ENCODE results near the gene CA14.
"Not testable (repeated sequence)": the region's sequence is repeated elsewhere in the genome, so short reads cannot be mapped to it uniquely, and the experiment has no call there.

The CA14 gene

GRCh38 chr1:150227228-150227627 lies 30.3 kb upstream of the CA14 start:
- peaks cover 62% of the 10 kb centered on the region for H3K36me3 ChIP-seq (ENCODE audit: insufficient read depth, low read length)
- peaks cover 71% of the 10 kb centered on the region for H3K79me2 ChIP-seq (ENCODE audit: insufficient read depth, low read length)

GRCh38 chr1:150228246-150228645 lies 29.3 kb upstream of the CA14 start:
- not testable (repeated sequence) for H3F3A ChIP-seq (ENCODE audit: low read depth); H3K27me3 ChIP-seq (ENCODE audit: insufficient read depth, low read length, poor library complexity, severe bottlenecking); H3K9me3 ChIP-seq (ENCODE audit: insufficient read depth, low read depth, low read length); H4K20me1 ChIP-seq (ENCODE audit: insufficient read depth, low read length, poor library complexity, severe bottlenecking); H3K4me1 ChIP-seq (ENCODE audit: insufficient read depth, low read length, poor library complexity, severe bottlenecking); H3K4me2 ChIP-seq (ENCODE audit: low read depth, low read length, poor library complexity, severe bottlenecking); H3K4me3 ChIP-seq (ENCODE audit: low read length, poor library complexity, severe bottlenecking); H3K9me2 ChIP-seq (replicated peaks; ENCODE audit: low read depth, low read length); H2AFZ ChIP-seq (ENCODE audit: low read length); H3K9ac ChIP-seq (ENCODE audit: low read depth, low read length, poor library complexity, severe bottlenecking)
- Histone ChIP-seq H3K36me3 (ENCODE audit: insufficient read depth, low read length) (peaks cover 56% of the 10 kb centered on the region), H3K79me2 (ENCODE audit: insufficient read depth, low read length) (peaks cover 81% of the 10 kb centered on the region)

More at GRCh38 chr1:150227228-150227627, 30.3 kb upstream of the CA14 start:
- TF ChIP-seq EZH2phosphoT487 (IDR thresholded peaks at IDR 0.05; ENCODE audit: borderline replicate concordance): no peak
- TF ChIP-seq, protein P1, sequence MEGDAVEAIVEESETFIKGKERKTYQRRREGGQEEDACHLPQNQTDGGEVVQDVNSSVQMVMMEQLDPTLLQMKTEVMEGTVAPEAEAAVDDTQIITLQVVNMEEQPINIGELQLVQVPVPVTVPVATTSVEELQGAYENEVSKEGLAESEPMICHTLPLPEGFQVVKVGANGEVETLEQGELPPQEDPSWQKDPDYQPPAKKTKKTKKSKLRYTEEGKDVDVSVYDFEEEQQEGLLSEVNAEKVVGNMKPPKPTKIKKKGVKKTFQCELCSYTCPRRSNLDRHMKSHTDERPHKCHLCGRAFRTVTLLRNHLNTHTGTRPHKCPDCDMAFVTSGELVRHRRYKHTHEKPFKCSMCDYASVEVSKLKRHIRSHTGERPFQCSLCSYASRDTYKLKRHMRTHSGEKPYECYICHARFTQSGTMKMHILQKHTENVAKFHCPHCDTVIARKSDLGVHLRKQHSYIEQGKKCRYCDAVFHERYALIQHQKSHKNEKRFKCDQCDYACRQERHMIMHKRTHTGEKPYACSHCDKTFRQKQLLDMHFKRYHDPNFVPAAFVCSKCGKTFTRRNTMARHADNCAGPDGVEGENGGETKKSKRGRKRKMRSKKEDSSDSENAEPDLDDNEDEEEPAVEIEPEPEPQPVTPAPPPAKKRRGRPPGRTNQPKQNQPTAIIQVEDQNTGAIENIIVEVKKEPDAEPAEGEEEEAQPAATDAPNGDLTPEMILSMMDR (conservative IDR thresholded peaks at IDR 0.05; ENCODE audit: low read length): no peak
- Histone ChIP-seq H3K4me2 (ENCODE audit: low read depth, low read length, poor library complexity, severe bottlenecking) (no peak overlapping the region), H3K9me2 (replicated peaks; ENCODE audit: low read depth, low read length) (no peaks in the 10 kb centered on the region), H3F3A (ENCODE audit: low read depth) (no peaks in the 10 kb centered on the region), H4K20me1 (ENCODE audit: insufficient read depth, low read length, poor library complexity, severe bottlenecking) (peaks cover 8% of the 10 kb centered on the region), H3K27me3 (ENCODE audit: insufficient read depth, low read length, poor library complexity, severe bottlenecking) (no peaks in the 10 kb centered on the region), H3K9ac (ENCODE audit: low read depth, low read length, poor library complexity, severe bottlenecking) (no peak overlapping the region), H3K9me3 (ENCODE audit: insufficient read depth, low read depth, low read length) (no peaks in the 10 kb centered on the region), H3K4me1 (ENCODE audit: insufficient read depth, low read length, poor library complexity, severe bottlenecking) (no peaks in the 10 kb centered on the region), H2AFZ (ENCODE audit: low read length) (no peak overlapping the region), H3K4me3 (ENCODE audit: low read length, poor library complexity, severe bottlenecking) (no peak overlapping the region)

- not testable (repeated sequence) for H3K9me3 ChIP-seq (ENCODE audit: insufficient read depth, low read depth, low read length); H3K27me3 ChIP-seq (ENCODE audit: insufficient read depth, low read length, poor library complexity, severe bottlenecking); H3F3A ChIP-seq (ENCODE audit: low read depth); H3K9me2 ChIP-seq (replicated peaks; ENCODE audit: low read depth, low read length); H2AFZ ChIP-seq (ENCODE audit: low read length)
- Histone ChIP-seq H3K9ac (ENCODE audit: low read depth, low read length, poor library complexity, severe bottlenecking) (peak overlapping the region; percentile 100), H3K4me1 (ENCODE audit: insufficient read depth, low read length, poor library complexity, severe bottlenecking) (peaks cover 27% of the 10 kb centered on the region), H3K4me3 (ENCODE audit: low read length, poor library complexity, severe bottlenecking) (peak overlapping the region; percentile 100), H3K4me2 (ENCODE audit: low read depth, low read length, poor library complexity, severe bottlenecking) (peak overlapping the region; percentile 93), H3K36me3 (ENCODE audit: insufficient read depth, low read length) (peaks cover 17% of the 10 kb centered on the region), H3K79me2 (ENCODE audit: insufficient read depth, low read length) (peaks cover 81% of the 10 kb centered on the region), H4K20me1 (ENCODE audit: insufficient read depth, low read length, poor library complexity, severe bottlenecking) (peaks cover 17% of the 10 kb centered on the region)
Measured at GRCh38 chr1:150232921-150233320, 24.7 kb upstream of the CA14 start.

- peaks cover 11% of the 10 kb centered on the region for H3K36me3 ChIP-seq (ENCODE audit: insufficient read depth, low read length)
- TF ChIP-seq EZH2phosphoT487 (IDR thresholded peaks at IDR 0.05; ENCODE audit: borderline replicate concordance): no peak
- TF ChIP-seq, protein P1 (conservative IDR thresholded peaks at IDR 0.05; ENCODE audit: low read length): no peak
- peaks cover 27% of the 10 kb centered on the region for H3K4me1 ChIP-seq (ENCODE audit: insufficient read depth, low read length, poor library complexity, severe bottlenecking)
- H3K4me3 ChIP-seq (ENCODE audit: low read length, poor library complexity, severe bottlenecking): peak overlapping the region; percentile 100
- H3K9ac ChIP-seq (ENCODE audit: low read depth, low read length, poor library complexity, severe bottlenecking): peak overlapping the region; percentile 100
- peaks cover 10% of the 10 kb centered on the region for H3K27me3 ChIP-seq (ENCODE audit: insufficient read depth, low read length, poor library complexity, severe bottlenecking)
- peak overlapping the region; percentile 93 for H3K4me2 ChIP-seq (ENCODE audit: low read depth, low read length, poor library complexity, severe bottlenecking)
- H3F3A ChIP-seq (ENCODE audit: low read depth): peaks cover 6% of the 10 kb centered on the region
- no peaks in the 10 kb centered on the region for H3K9me2 ChIP-seq (replicated peaks; ENCODE audit: low read depth, low read length)
- no peak overlapping the region for H2AFZ ChIP-seq (ENCODE audit: low read length)
- H3K9me3 ChIP-seq (ENCODE audit: insufficient read depth, low read depth, low read length): no peaks in the 10 kb centered on the region
- peaks cover 17% of the 10 kb centered on the region for H4K20me1 ChIP-seq (ENCODE audit: insufficient read depth, low read length, poor library complexity, severe bottlenecking)
- peaks cover 74% of the 10 kb centered on the region for H3K79me2 ChIP-seq (ENCODE audit: insufficient read depth, low read length)
Measured at GRCh38 chr1:150233359-150234308, 23.9 kb upstream of the CA14 start.

Measured in Loucy (cell line).